ENCODE measurements around the gene GLTP.
"Not testable (repeated sequence)": the region's sequence is repeated elsewhere in the genome, so short reads cannot be mapped to it uniquely, and the experiment has no call there.

DNA sequence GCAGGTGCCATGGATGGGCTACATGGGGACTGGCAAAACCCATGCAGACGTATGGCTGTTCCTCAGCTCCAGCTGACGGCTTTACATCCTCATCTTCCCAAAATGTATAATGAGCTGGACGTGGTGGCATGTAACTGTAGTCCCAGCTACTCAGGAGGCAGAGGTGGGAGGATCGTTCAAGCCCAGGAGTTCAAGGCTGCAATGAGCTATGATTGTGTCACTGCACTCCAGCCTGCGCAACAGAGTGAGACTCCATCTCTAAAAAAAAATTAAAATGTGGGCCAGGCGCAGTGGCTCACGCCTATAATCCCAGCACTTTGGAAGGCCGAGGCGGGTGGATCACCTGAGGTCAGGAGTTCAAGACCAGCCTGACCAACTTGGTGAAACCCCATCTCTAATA, 17.9 kb downstream of the GLTP start:
- TF ChIP-seq CTCF (IDR thresholded peaks at IDR 0.05; ENCODE audit: low read depth, low read length, poor library complexity, severe bottlenecking); EZH2phosphoT487 (IDR thresholded peaks at IDR 0.05; ENCODE audit: borderline replicate concordance, low read length): not testable (repeated sequence)
